HCT116 (cell line): ENCODE results near the gene MLPH. TPM values are rescaled to one million over a fixed set of nuclear protein-coding genes. Genes with fewer than 3 reads are reported as not detected.

Experiments used
- ATAC-seq: fragments of 200-7000 bp; cut with Tn5 transposase; 2 replicates; pipeline ENCODE4 v1.9.1; 2020; ENCODE audit warnings: mild to moderate bottlenecking, moderate library complexity
- BruUV-seq: library from RNA; stranded (reverse); fragments of 400-500 nt; replicated peaks from 2 replicates; lab custom pipeline; 2021; lab: Mats Ljungman, UMichigan
- CTCF ChIA-PET: fragments of 300-600 bp; sonication (Branson Sonifier 250); formaldehyde crosslinking; loops from one replicate; lab custom pipeline; 2021; ENCODE audit warnings: antibody characterized with exemption; lab: Charles Lee
- POLR2A ChIA-PET: fragments of 300-600, 350-600 bp; sonication (Branson Sonifier 250); formaldehyde crosslinking; loops from one replicate; lab custom pipeline; 2021; ENCODE audit warnings: antibody characterized with exemption; lab: Charles Lee
- RAD21 ChIA-PET, 2 experiments: fragments of 300-600 bp; sonication (Branson Sonifier 250); formaldehyde crosslinking; loops; one replicate each; lab custom pipeline; 2023; ENCODE audit warnings: low total read pairs in 2 of 2; ENCODE audit not compliant: uncharacterized antibody in 2 of 2, unreplicated experiment in 2 of 2, low non-redundant PET in 1 of 2; lab: Charles Lee
- DNase-seq: peaks from one replicate; pipeline ENCODE4 v3.0.0-alpha.2; 2010; ENCODE audit warnings: low read depth, low spot score
- H2AFZ ChIP-seq: fragments of 200-600 bp; shearing (Covaris generic), sonication (generic); 2 replicates; pipeline ENCODE4 v1.6.1; 2017; ENCODE audit warnings: low read depth, mixed run types, mixed read lengths, antibody characterized with exemption, low read length; ENCODE audit not compliant: poor library complexity, severe bottlenecking
- H3K27ac ChIP-seq: 2 replicates; pipeline ENCODE4 v1.5.1; 2012; ENCODE audit warnings: low read depth, low read length
- H3K27me3 ChIP-seq: fragments of 200-600 bp; sonication (generic); 2 replicates; pipeline ENCODE4 v1.6.1; 2016; ENCODE audit warnings: mixed run types, low read length, mixed read lengths; ENCODE audit not compliant: insufficient read depth
- H3K36me3 ChIP-seq, 2 experiments: fragments of 200-500 bp in 1 of 2; fragments of 200-600 bp in 1 of 2; sonication (Bioruptor generic) in 1 of 2; sonication (generic) in 1 of 2; 2 replicates each; pipeline versions ENCODE4 v1.5.1 to v1.6.1; 2014 to 2016; ENCODE audit warnings: low read length in 2 of 2, inconsistent platforms in 1 of 2, mixed read lengths in 1 of 2, mixed run types in 1 of 2; ENCODE audit not compliant: insufficient read depth in 2 of 2, control insufficient read depth in 1 of 2
- H3K4me1 ChIP-seq, 2 experiments: fragments of 200-600 bp in 1 of 2; sonication (generic) in 1 of 2; 2 replicates each; pipeline versions ENCODE4 v1.5.1 to v1.6.1; 2012 to 2017; ENCODE audit warnings: low read length in 2 of 2, inconsistent platforms in 1 of 2, mild to moderate bottlenecking in 1 of 2, mixed read lengths in 1 of 2, mixed run types in 1 of 2, moderate library complexity in 1 of 2; ENCODE audit not compliant: insufficient read depth in 2 of 2, control insufficient read depth in 1 of 2
- H3K4me2 ChIP-seq: fragments of 200-600 bp; sonication (generic); 2 replicates; pipeline ENCODE4 v1.6.1; 2017; ENCODE audit warnings: mixed run types, low read length, mixed read lengths
- H3K4me3 ChIP-seq, 2 experiments: fragments of 200-600 bp in 1 of 2; sonication (generic) in 1 of 2; replicated peaks in 1 of 2; 2 replicates each; pipeline ENCODE4 v1.5.1; 2011 to 2016; ENCODE audit warnings: low read length in 2 of 2, control low read depth in 1 of 2, low read depth in 1 of 2, mild to moderate bottlenecking in 1 of 2, mixed read lengths in 1 of 2, mixed run types in 1 of 2
- H3K79me2 ChIP-seq: fragments of 200-600 bp; sonication (generic); 2 replicates; pipeline ENCODE4 v1.6.1; 2017; ENCODE audit warnings: mild to moderate bottlenecking, mixed run types, low read length, moderate library complexity, mixed read lengths; ENCODE audit not compliant: insufficient read depth
- H3K9ac ChIP-seq: fragments of 200-600 bp; sonication (generic); 2 replicates; pipeline ENCODE4 v1.6.1; 2016; ENCODE audit warnings: low read length, mixed read lengths
- H3K9me2 ChIP-seq: fragments of 200-600 bp; sonication (generic), shearing (Covaris generic); 2 replicates; pipeline ENCODE4 v1.6.1; 2017; ENCODE audit warnings: mixed run types, mild to moderate bottlenecking, moderate library complexity; ENCODE audit not compliant: insufficient read depth
- H3K9me3 ChIP-seq, 2 experiments: fragments of 200-500 bp in 1 of 2; fragments of 200-600 bp in 1 of 2; sonication (Bioruptor generic) in 1 of 2; sonication (generic) in 1 of 2; 2 replicates each; pipeline ENCODE4 v1.6.1; 2014 to 2017; ENCODE audit warnings: low read length in 2 of 2, mixed read lengths in 2 of 2, inconsistent platforms in 1 of 2, low read depth in 1 of 2, mild to moderate bottlenecking in 1 of 2, mixed run types in 1 of 2, moderate library complexity in 1 of 2; ENCODE audit not compliant: control insufficient read depth in 1 of 2, insufficient read depth in 1 of 2
- H4K20me1 ChIP-seq: fragments of 200-600 bp; sonication (generic), shearing (Covaris generic); 2 replicates; pipeline ENCODE4 v1.6.1; 2017; ENCODE audit warnings: mixed run types, mild to moderate bottlenecking, moderate library complexity; ENCODE audit not compliant: insufficient read depth
- EZH2phosphoT487 ChIP-seq: fragments of 200-600 bp; IDR thresholded peaks from 2 replicates; pipeline ENCODE4 v1.6.1; 2018; ENCODE audit warnings: antibody characterized with exemption, borderline replicate concordance
- POLR2A ChIP-seq: IDR thresholded peaks from 2 replicates; pipeline ENCODE4 v1.7.0; 2011; ENCODE audit warnings: borderline replicate concordance; ENCODE audit not compliant: insufficient read depth, insufficient read length; ENCODE audit errors: extremely low read depth
- SIN3A ChIP-seq: IDR thresholded peaks from 2 replicates; pipeline ENCODE4 v1.6.1; 2012; ENCODE audit warnings: low read depth
- TCF7L2 ChIP-seq: IDR thresholded peaks from 2 replicates; pipeline ENCODE4 v1.7.0; 2011; ENCODE audit warnings: borderline replicate concordance, inconsistent platforms; ENCODE audit not compliant: insufficient read depth, insufficient read length; ENCODE audit errors: extremely low read depth
- YY1 ChIP-seq: IDR thresholded peaks from 2 replicates; pipeline ENCODE4 v1.6.1; 2011; ENCODE audit warnings: low read length, low read depth, moderate library complexity, mild to moderate bottlenecking; ENCODE audit not compliant: insufficient replicate concordance; ENCODE audit errors: extremely low read depth
- intact Hi-C: fragments of 100-400 bp; cut with micrococcal nuclease; formaldehyde crosslinking; loops from 2 replicates; pipeline ENCODE4 v1.10.0; 2022
- total RNA-seq: library from RNA; stranded (reverse); gene quantifications from one replicate; pipeline ENCODE4 v1.2.1, GENCODE V29; 2021; ENCODE audit not compliant: unreplicated experiment
- TF ChIP-seq, protein P1 (sequence below), 3 experiments: fragments of 200-600 bp in 1 of 3; sonication (generic) in 1 of 3; IDR thresholded peaks in 2 of 3; conservative IDR thresholded peaks in 1 of 3; 2 replicates each; pipeline ENCODE4 v1.5.1; 2012 to 2017; ENCODE audit warnings: low read depth in 2 of 3, low read length in 2 of 3, antibody characterized with exemption in 1 of 3, borderline replicate concordance in 1 of 3, control low read depth in 1 of 3, mild to moderate bottlenecking in 1 of 3, mixed read lengths in 1 of 3, mixed run types in 1 of 3, moderate library complexity in 1 of 3; ENCODE audit not compliant: insufficient read depth in 1 of 3
- TF ChIP-seq, protein P2 (sequence below): IDR thresholded peaks from 2 replicates; pipeline ENCODE4 v1.6.1; 2011; ENCODE audit warnings: mild to moderate bottlenecking, low read length, moderate library complexity; ENCODE audit not compliant: insufficient replicate concordance; ENCODE audit errors: extremely low read depth

The MLPH gene
- total RNA-seq, 1 experiment from 2014 or later: 81.4 TPM

DNA sequence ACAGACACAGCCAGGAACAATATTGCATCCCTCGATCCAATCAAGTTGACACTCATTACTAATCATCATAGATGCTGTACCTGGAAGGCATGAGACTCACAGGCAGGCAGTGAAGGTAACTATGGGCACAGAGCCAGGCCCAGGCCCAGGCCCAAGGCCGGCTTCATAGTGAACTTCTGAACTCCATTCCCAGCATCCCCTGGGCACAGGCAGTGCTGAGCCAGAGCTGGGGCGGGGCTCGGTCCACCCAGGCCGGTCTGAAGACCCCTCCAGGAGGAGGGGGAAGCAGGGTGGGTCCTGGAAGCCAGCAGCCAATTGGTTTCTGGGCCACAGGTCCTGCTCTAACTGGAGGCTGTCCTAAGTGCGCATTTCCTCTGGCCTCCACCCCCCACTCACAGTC is 37.6 kb downstream of the MLPH start (continued):
- TF ChIP-seq EZH2phosphoT487 (no peak), TCF7L2 (no peak)

DNA sequence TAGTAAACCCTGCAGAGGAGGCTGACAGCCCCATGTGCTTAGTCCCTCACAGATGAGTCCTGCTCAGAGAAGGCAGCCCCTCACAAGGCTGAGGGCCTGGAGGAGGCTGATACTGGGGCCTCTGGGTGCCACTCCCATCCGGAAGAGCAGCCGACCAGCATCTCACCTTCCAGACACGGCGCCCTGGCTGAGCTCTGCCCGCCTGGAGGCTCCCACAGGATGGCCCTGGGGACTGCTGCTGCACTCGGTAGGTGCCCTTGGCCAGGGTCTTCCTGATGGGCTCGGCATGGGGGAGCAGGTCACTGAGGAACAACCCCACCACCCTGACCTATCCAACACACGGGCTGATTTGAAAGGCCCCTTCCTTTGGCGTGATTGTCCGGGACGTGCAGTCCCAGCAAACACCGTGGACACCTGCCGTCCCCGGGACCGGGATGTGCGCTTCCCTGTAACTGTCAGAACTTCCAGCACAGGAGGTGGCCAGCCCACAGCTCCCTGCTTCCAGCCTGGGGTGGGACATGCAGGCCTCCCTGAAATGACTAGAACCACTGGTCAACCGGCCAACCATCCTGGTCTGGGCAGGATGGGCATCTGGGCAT is 38.6 kb downstream of the MLPH start:
- no peaks in the 10 kb centered on the region for H3K9me2 ChIP-seq
- POLR2A ChIA-PET: no interaction called here
- CTCF ChIA-PET: no interaction called here
- no peaks in the 10 kb centered on the region for H3K4me1 ChIP-seq
- H3K27me3 ChIP-seq: no peaks in the 10 kb centered on the region
- no peaks in the 10 kb centered on the region for H4K20me1 ChIP-seq
- no peak overlapping the region for H3K27ac ChIP-seq
- DNase-seq (no peak), ATAC-seq (no peak)
- H3K79me2 ChIP-seq: no peaks in the 10 kb centered on the region
- H3K4me2 ChIP-seq: no peak overlapping the region
- no peak overlapping the region for H2AFZ ChIP-seq
- intact Hi-C loops: no loop called here
- H3K4me3 ChIP-seq: no peak overlapping the region
- RAD21 ChIA-PET: no interaction called here
- H3K9me3 ChIP-seq: no peaks in the 10 kb centered on the region
- TF ChIP-seq POLR2A: no peak
- no peak for TF ChIP-seq YY1
- TF ChIP-seq SIN3A: no peak
- TF ChIP-seq, protein P1, sequence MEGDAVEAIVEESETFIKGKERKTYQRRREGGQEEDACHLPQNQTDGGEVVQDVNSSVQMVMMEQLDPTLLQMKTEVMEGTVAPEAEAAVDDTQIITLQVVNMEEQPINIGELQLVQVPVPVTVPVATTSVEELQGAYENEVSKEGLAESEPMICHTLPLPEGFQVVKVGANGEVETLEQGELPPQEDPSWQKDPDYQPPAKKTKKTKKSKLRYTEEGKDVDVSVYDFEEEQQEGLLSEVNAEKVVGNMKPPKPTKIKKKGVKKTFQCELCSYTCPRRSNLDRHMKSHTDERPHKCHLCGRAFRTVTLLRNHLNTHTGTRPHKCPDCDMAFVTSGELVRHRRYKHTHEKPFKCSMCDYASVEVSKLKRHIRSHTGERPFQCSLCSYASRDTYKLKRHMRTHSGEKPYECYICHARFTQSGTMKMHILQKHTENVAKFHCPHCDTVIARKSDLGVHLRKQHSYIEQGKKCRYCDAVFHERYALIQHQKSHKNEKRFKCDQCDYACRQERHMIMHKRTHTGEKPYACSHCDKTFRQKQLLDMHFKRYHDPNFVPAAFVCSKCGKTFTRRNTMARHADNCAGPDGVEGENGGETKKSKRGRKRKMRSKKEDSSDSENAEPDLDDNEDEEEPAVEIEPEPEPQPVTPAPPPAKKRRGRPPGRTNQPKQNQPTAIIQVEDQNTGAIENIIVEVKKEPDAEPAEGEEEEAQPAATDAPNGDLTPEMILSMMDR (IDR thresholded peaks at IDR 0.05 in 2 of 3, conservative IDR thresholded peaks at IDR 0.05 in 1 of 3; ENCODE audit: borderline replicate concordance in 1 of 3, insufficient read depth in 1 of 3, low read depth in 2 of 3, low read length in 2 of 3): no peak
- TF ChIP-seq, protein P2, sequence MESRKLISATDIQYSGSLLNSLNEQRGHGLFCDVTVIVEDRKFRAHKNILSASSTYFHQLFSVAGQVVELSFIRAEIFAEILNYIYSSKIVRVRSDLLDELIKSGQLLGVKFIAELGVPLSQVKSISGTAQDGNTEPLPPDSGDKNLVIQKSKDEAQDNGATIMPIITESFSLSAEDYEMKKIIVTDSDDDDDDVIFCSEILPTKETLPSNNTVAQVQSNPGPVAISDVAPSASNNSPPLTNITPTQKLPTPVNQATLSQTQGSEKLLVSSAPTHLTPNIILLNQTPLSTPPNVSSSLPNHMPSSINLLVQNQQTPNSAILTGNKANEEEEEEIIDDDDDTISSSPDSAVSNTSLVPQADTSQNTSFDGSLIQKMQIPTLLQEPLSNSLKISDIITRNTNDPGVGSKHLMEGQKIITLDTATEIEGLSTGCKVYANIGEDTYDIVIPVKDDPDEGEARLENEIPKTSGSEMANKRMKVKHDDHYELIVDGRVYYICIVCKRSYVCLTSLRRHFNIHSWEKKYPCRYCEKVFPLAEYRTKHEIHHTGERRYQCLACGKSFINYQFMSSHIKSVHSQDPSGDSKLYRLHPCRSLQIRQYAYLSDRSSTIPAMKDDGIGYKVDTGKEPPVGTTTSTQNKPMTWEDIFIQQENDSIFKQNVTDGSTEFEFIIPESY: no peak
- H3K36me3 ChIP-seq: peaks cover 21 to 42% of the 10 kb centered on the region in 2 experiments
- no TSS peak for BruUV-seq
- H3K9ac ChIP-seq: no peak overlapping the region
